ENCODE measurements around the gene FIGNL2. TPM values are rescaled to one million over a fixed set of nuclear protein-coding genes. Genes with fewer than 3 reads are reported as not detected.

FIGNL2 gene
- total RNA-seq, 1 donor from 2014 or later: 9.3 TPM

DNA sequence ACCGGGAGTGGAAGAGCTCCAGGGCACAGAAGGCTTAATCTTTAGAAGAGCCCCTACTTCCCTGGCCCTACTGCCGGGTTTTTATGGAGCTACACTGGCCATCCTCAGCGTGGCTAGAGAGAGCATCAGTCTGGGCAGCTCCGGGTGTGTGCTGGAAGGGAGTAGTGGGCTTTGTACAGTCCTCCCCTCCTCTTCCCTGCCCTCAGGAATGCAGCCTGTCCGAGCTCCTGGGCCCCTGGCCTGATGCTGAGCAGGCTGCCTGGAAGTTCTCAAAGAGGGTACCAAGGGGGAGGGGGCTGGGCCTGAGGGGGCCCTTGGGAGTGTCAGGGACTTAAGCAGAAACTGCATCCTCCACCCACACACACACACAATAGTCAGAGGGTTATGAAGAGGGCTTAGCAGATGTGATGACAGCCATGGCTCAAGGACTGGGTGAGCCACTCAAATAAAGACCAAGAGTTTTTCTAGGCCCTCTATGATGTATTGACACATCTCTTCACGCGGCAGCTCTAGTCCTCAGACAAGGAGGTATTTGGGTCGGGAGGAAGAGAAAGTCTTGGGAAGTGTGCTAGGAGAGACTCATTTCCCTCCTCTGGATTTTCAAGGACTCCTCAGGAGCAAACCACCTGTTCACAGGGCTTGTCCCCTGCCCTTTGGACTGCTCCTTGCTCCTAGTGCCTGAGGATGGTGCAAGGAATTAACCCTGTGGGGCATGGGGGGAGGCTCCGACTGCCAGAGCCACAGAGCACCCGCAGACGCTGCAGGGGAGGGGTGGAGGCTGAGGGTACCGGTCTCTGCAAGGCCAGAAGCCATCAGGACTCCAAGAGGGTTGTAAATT lies 16.5 kb upstream of the FIGNL2 start:
- Histone ChIP-seq H3K27me3 (peaks cover 52% of the 10 kb centered on the region), H3K9me3 (ENCODE audit: low read depth) (no peaks in the 10 kb centered on the region), H3K79me2 (ENCODE audit: low read depth) (no peaks in the 10 kb centered on the region), H3F3A (ENCODE audit: low read depth) (peaks cover 59% of the 10 kb centered on the region), H3K4me2 (peak overlapping the region; percentile 88), H3K9ac (no peak overlapping the region), H3K4me3 (peak overlapping the region; percentile 53), H4K20me1 (ENCODE audit: low read depth) (peaks cover 37% of the 10 kb centered on the region), H3K27ac (no peak overlapping the region), H3K36me3 (no peaks in the 10 kb centered on the region), H2AFZ (replicated peaks) (no peak overlapping the region), H3K4me1 (peaks cover 51% of the 10 kb centered on the region)
- peak; percentile 72 for DNase-seq (ENCODE audit: low spot score)
- Mint-ChIP-seq H3K4me1 (peaks cover 69% of the 10 kb centered on the region), H3K9me3 (no peaks in the 10 kb centered on the region), H3K27me3 (ENCODE audit: insufficient read depth, low read depth) (peaks cover 51% of the 10 kb centered on the region), H3K4me3 (peak overlapping the region; percentile 84), H3K36me3 (no peaks in the 10 kb centered on the region), H3K27ac (peak overlapping the region; percentile 82)
- TF ChIP-seq EZH2phosphoT487 (IDR thresholded peaks at IDR 0.05): no peak
- TF ChIP-seq EZH2 (IDR thresholded peaks at IDR 0.05): no peak

DNA sequence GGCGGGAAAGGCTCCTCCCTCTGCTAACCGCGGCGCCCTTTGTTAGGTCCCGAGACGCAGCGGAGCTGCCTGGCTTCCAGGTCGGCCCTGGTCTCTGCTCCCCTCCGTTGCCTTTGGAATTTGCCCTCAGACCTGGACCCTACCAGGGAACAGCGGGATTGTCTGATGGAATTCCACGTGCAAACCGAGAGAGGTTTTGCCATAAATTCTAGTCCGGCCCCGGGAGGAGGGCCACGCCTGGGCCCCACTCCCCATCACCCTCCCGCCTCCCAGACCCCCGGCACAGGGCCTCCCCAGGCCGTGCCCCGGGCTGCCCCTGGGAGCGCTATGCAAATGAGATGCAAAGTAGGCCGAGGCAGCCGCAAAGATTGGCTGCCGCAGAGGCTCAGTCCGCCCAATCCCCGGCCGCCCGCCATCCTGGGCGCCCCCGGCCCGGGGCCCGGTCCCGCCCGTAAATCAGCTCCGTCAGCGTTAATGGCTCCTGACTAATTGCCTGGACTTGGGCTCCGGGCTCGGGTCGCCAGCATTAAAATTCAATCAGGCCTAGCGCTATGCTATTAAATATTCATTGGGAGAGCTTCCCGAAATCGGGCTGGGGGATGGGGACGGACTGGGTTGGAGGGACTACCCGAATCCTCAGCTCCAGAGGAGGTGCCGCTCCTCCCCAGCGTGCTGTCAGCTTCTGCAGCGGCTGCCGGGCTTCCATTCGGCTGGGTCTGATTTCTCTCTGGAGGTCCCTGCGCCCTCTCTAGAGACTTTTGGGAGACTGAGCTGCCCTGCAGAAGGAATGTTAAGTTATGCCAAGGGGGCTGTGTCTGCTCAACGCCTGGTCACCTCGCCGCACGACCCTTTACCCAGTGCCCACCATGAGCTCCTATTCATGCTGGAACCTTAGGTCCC lies 15.7 kb upstream of the FIGNL2 start:
- Histone ChIP-seq H4K20me1 (ENCODE audit: low read depth) (peaks cover 36% of the 10 kb centered on the region), H3K9ac (no peak overlapping the region), H2AFZ (replicated peaks) (peak overlapping the region; percentile 8), H3F3A (ENCODE audit: low read depth) (peaks cover 56% of the 10 kb centered on the region), H3K4me1 (peaks cover 43% of the 10 kb centered on the region), H3K9me3 (ENCODE audit: low read depth) (no peaks in the 10 kb centered on the region), H3K4me3 (peak overlapping the region; percentile 53), H3K27me3 (peaks cover 43% of the 10 kb centered on the region), H3K4me2 (peak overlapping the region; percentile 88), H3K27ac (peak overlapping the region; percentile 48), H3K79me2 (ENCODE audit: low read depth) (no peaks in the 10 kb centered on the region), H3K36me3 (no peaks in the 10 kb centered on the region)
- Mint-ChIP-seq H3K4me1 (peaks cover 62% of the 10 kb centered on the region), H3K27ac (peak overlapping the region; percentile 82), H3K27me3 (ENCODE audit: insufficient read depth, low read depth) (peaks cover 48% of the 10 kb centered on the region), H3K36me3 (no peaks in the 10 kb centered on the region), H3K9me3 (no peaks in the 10 kb centered on the region), H3K4me3 (peak overlapping the region; percentile 84)
- DNase-seq (ENCODE audit: low spot score): peak; percentile 92
- TF ChIP-seq, protein P1, sequence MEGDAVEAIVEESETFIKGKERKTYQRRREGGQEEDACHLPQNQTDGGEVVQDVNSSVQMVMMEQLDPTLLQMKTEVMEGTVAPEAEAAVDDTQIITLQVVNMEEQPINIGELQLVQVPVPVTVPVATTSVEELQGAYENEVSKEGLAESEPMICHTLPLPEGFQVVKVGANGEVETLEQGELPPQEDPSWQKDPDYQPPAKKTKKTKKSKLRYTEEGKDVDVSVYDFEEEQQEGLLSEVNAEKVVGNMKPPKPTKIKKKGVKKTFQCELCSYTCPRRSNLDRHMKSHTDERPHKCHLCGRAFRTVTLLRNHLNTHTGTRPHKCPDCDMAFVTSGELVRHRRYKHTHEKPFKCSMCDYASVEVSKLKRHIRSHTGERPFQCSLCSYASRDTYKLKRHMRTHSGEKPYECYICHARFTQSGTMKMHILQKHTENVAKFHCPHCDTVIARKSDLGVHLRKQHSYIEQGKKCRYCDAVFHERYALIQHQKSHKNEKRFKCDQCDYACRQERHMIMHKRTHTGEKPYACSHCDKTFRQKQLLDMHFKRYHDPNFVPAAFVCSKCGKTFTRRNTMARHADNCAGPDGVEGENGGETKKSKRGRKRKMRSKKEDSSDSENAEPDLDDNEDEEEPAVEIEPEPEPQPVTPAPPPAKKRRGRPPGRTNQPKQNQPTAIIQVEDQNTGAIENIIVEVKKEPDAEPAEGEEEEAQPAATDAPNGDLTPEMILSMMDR (IDR thresholded peaks at IDR 0.05): no peak
- TF ChIP-seq EZH2phosphoT487 (IDR thresholded peaks at IDR 0.05) (no peak), EZH2 (IDR thresholded peaks at IDR 0.05) (no peak)

DNA sequence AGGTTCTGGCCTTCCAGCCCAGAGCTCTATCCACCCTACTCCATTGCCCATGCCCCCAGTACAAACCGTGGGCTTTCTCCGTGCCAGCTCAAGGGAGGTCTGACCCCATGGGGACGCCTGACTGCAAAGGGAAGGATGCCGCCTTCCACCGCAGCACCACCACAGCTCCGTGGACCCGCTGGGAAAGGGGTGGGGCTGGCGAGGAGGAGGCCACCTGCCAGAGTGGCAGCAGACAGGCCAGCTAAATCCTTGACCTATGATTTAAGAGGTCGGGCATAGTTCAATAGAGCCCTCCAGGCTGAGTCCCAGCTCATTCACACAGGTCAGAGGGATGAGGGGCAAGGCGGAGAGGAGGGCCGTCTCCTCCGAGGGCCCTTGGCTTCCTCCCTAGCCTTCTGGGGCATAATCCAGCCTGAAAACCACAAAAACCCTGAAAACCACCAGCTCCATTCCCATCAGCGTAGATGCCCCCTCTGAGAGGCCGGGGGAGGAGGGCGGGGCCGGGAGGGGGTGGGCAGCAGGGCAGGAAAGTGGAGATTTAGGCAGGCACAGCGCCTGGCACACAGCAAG lies 14.9 kb upstream of the FIGNL2 start:
- Mint-ChIP-seq H3K27ac (peak overlapping the region; percentile 86), H3K27me3 (ENCODE audit: insufficient read depth, low read depth) (peaks cover 49% of the 10 kb centered on the region), H3K36me3 (no peaks in the 10 kb centered on the region), H3K9me3 (no peaks in the 10 kb centered on the region), H3K4me1 (peaks cover 57% of the 10 kb centered on the region), H3K4me3 (peak overlapping the region; percentile 74)
- H3K36me3 ChIP-seq: no peaks in the 10 kb centered on the region
- H3K27ac ChIP-seq: peak overlapping the region; percentile 48
- peaks cover 35% of the 10 kb centered on the region for H3K27me3 ChIP-seq
- DNase-seq (ENCODE audit: low spot score): peak; percentile 78
- no peaks in the 10 kb centered on the region for H3K79me2 ChIP-seq (ENCODE audit: low read depth)
- H3K4me1 ChIP-seq: peaks cover 38% of the 10 kb centered on the region
- H2AFZ ChIP-seq (replicated peaks): no peak overlapping the region
- TF ChIP-seq, protein P1 (IDR thresholded peaks at IDR 0.05): no peak
- no peak for TF ChIP-seq EZH2 (IDR thresholded peaks at IDR 0.05)
- TF ChIP-seq EZH2phosphoT487 (IDR thresholded peaks at IDR 0.05): no peak
- no peak overlapping the region for H3K9ac ChIP-seq
- H3K4me2 ChIP-seq: peak overlapping the region; percentile 88
- peak overlapping the region; percentile 53 for H3K4me3 ChIP-seq
- H3K9me3 ChIP-seq (ENCODE audit: low read depth): no peaks in the 10 kb centered on the region
- H4K20me1 ChIP-seq (ENCODE audit: low read depth): peaks cover 36% of the 10 kb centered on the region
- H3F3A ChIP-seq (ENCODE audit: low read depth): peaks cover 56% of the 10 kb centered on the region
